OCI-LY7 (cell line): ENCODE data around the gene NECAB2.

Experiments
- CTCF ChIP-seq: fragments of 200-600 bp; sonication (generic); conservative IDR thresholded peaks from 2 replicates; pipeline ENCODE4 v1.5.1; 2014; ENCODE audit warnings: mild to moderate bottlenecking, antibody characterized with exemption, low read length, moderate library complexity, mixed read lengths
- EZH2phosphoT487 ChIP-seq: fragments of 200-600 bp; sonication (generic); IDR thresholded peaks from 2 replicates; pipeline ENCODE4 v1.6.1; 2018; ENCODE audit warnings: low read depth, borderline replicate concordance, mild to moderate bottlenecking, mixed run types, antibody characterized with exemption, low read length, moderate library complexity, mixed read lengths

- no peak for TF ChIP-seq CTCF
- no peak for TF ChIP-seq EZH2phosphoT487
Observed at GRCh38 chr16:83980794-83981193, 12.8 kb downstream of the NECAB2 start.
